GM21717 (cell line): Measurements from ENCODE around the gene C20orf173.
A peak's percentile ranks its signal among the peaks of the same experiment; 100 is the strongest.
"Not testable (repeated sequence)": the region's sequence is repeated elsewhere in the genome, so short reads cannot be mapped to it uniquely, and the experiment has no call there.

Experiments used
- ATAC-seq: cut with Tn5 transposase; IDR thresholded peaks from one replicate; pipeline ENCODE4 v1.9.1; 2021; ENCODE audit warnings: mild to moderate bottlenecking, moderate library complexity; ENCODE audit not compliant: unreplicated experiment

The C20orf173 gene

GRCh38 chr20:35547329-35547728 is 17.9 kb upstream of the C20orf173 start:
- no peak for ATAC-seq

GRCh38 chr20:35546127-35546526 is 16.7 kb upstream of the C20orf173 start:
- ATAC-seq = no peak

GRCh38 chr20:35544941-35545340 is 15.5 kb upstream of the C20orf173 start:
- ATAC-seq = not testable (repeated sequence)

GRCh38 chr20:35544436-35544835 is 15.0 kb upstream of the C20orf173 start:
- no peak for ATAC-seq

- ATAC-seq = no peak
These were observed 13.5 kb upstream of the C20orf173 start for GRCh38 chr20:35542990-35543389.

GRCh38 chr20:35541783-35542662 is 12.6 kb upstream of the C20orf173 start, which contains the start of gene ERGIC3:
Gene ERGIC3 (plus strand): TSS chr20:35542078. CDS start chr20:35542098, 20 bp downstream.
- ATAC-seq = peak; percentile 86

- ATAC-seq = no peak
These were observed 11.8 kb upstream of the C20orf173 start for GRCh38 chr20:35541118-35541782.

- ATAC-seq = no peak
These were observed 10.3 kb upstream of the C20orf173 start for GRCh38 chr20:35539756-35540212.

- ATAC-seq = no peak
These were observed 2.2 kb downstream of the C20orf173 start for GRCh38 chr20:35527122-35527769.

GRCh38 chr20:35525639-35526038 is 3.8 kb downstream of the C20orf173 start:
- ATAC-seq = no peak

GRCh38 chr20:35523298-35523888 is 6.1 kb downstream of the C20orf173 start:
- no peak for ATAC-seq

GRCh38 chr20:35518955-35519354 is 10.5 kb downstream of the C20orf173 start:
- no peak for ATAC-seq

- not testable (repeated sequence) for ATAC-seq
These were observed 11.7 kb downstream of the C20orf173 start for GRCh38 chr20:35517767-35518166.

- no peak for ATAC-seq
These were observed 12.3 kb downstream of the C20orf173 start for GRCh38 chr20:35517125-35517524.

GRCh38 chr20:35515949-35516645 is 13.4 kb downstream of the C20orf173 start:
- ATAC-seq = no peak

- ATAC-seq = no peak
These were observed 14.1 kb downstream of the C20orf173 start for GRCh38 chr20:35515341-35515740.

- no peak for ATAC-seq
These were observed 15.0 kb downstream of the C20orf173 start for GRCh38 chr20:35514371-35514932.

- no peak for ATAC-seq
These were observed 17.5 kb downstream of the C20orf173 start for GRCh38 chr20:35511814-35512420.

GRCh38 chr20:35510951-35511735 is 18.3 kb downstream of the C20orf173 start:
- no peak for ATAC-seq
